Activated naive CD8-positive, alpha-beta T cell treated with anti-CD3 and anti-CD28 coated beads, Interleukin-2, amount 50 U/mL, for 24 hours (primary cell): Measurements from ENCODE around the gene TNNC2.
A peak's percentile ranks its signal among the peaks of the same experiment; 100 is the strongest.

Experiments
- ATAC-seq: fragments of 150-1000 bp; cut with Tn5 transposase; one replicate; pipeline ENCODE4 v1.10.0; 2021
- DNase-seq: peaks from one replicate; pipeline ENCODE4 v3.0.0; 2021
- H3K27ac Mint-ChIP-seq: one replicate; pipeline ENCODE4 v1.8.0; 2021; ENCODE audit warnings: mild to moderate bottlenecking, mixed read lengths
- H3K27me3 Mint-ChIP-seq: one replicate; pipeline ENCODE4 v1.8.0; 2021; ENCODE audit warnings: mixed read lengths
- H3K36me3 Mint-ChIP-seq: one replicate; pipeline ENCODE4 v1.8.0; 2021; ENCODE audit warnings: low read depth, mixed read lengths
- H3K4me1 Mint-ChIP-seq: one replicate; pipeline ENCODE4 v1.8.0; 2021; ENCODE audit warnings: mixed read lengths
- H3K4me3 Mint-ChIP-seq: one replicate; pipeline ENCODE4 v1.8.0; 2021; ENCODE audit warnings: mild to moderate bottlenecking, moderate library complexity, mixed read lengths
- H3K9me3 Mint-ChIP-seq: one replicate; pipeline ENCODE4 v1.8.0; 2021; ENCODE audit warnings: mixed read lengths

Gene TNNC2

DNA sequence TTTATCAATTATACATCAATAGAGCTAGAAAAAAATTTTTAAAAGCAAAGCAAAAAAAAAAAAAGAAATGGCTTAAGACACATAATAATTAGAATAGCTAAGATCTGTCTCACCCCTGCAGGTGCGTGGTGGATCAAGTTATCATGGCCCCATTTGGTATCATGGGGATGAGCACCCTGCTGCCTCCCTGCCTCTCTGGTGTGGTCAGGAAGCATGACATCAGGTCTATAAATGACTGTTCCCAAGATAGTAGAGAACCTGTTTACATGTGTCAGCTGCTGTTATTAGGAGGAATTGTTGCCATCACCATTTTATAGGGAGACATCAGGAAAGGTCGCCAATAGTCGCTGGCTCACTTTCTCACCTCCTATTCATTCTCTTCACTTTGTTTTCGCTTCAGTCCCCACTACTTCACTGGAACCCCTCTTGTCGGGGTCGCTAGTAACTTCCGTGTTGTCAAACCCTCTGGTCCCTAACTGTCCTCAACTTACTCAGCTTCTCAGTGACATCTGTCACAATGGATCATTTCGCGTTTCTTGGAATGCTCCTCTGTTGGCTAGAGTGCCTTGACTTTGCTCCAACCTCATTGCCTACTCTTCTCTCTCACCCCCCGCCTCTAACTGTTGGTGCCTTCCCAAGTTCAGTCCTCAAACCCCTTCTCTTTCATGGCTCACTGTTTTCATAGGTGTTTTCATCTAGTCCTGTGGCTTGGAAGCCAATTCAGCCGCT lies 30.6 kb downstream of the TNNC2 start:
- ATAC-seq (no peak), DNase-seq (no peak)
- Mint-ChIP-seq H3K9me3 (no peaks in the 10 kb centered on the region), H3K27me3 (no peaks in the 10 kb centered on the region), H3K4me1 (peaks cover 15% of the 10 kb centered on the region), H3K4me3 (no peak overlapping the region), H3K27ac (no peak overlapping the region), H3K36me3 (peaks cover 34% of the 10 kb centered on the region)

DNA sequence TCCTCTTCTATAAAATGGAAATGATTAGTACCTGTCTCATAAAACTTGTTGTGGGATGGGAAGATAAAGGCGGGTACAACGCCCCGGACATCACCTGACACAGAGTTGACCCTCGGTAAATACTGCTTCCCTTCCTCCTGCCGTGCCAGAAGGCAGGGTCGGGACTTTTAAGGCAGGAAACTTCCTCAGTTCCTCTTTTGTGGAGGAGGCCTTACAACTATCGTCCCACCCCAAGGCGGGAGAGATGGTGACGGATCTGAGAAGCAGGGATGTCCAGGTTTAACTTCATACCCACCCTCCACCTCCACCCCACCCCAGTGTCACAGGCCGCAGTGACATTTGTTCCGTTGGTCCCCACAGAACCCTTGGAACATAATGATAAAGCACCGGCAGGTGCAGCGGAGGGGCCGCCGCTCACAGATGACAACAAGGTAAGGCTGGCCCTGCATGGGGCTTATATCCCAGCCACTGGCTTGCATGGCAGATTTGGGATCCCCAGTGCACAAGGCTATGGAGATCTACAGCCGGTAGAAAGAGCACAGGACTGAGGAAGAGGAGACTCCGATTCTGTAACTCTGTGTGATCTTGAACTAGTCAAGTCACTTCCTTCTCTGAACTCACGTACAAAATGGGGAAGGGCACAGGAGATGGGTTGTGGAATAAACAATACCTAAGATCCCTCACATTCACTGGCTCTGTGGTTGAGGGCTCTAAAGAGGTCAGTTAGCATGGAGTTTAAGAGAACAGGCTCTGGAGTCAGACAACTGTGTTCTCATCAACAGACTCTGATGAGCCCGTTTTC lies 34.6 kb downstream of the TNNC2 start:
- peak overlapping the region; percentile 96 for H3K27ac Mint-ChIP-seq
- peaks cover 32% of the 10 kb centered on the region for H3K36me3 Mint-ChIP-seq
- H3K4me1 Mint-ChIP-seq: peaks cover 17% of the 10 kb centered on the region

GRCh38 chr20:45788351-45788750 lies 38.8 kb downstream of the TNNC2 start:
- H3K4me3 Mint-ChIP-seq: no peak overlapping the region
- H3K27ac Mint-ChIP-seq: no peak overlapping the region

More for the DNA sequence above, 34.6 kb downstream of the TNNC2 start:
- peak overlapping the region; percentile 89 for H3K4me3 Mint-ChIP-seq
- no peaks in the 10 kb centered on the region for H3K9me3 Mint-ChIP-seq
- DNase-seq (peak; percentile 21), ATAC-seq (peak; percentile 5)
- no peaks in the 10 kb centered on the region for H3K27me3 Mint-ChIP-seq

GRCh38 chr20:45783656-45784294 lies 43.3 kb downstream of the TNNC2 start:
- H3K27me3 Mint-ChIP-seq: peaks cover 5% of the 10 kb centered on the region
- H3K4me3 Mint-ChIP-seq: no peak overlapping the region
- H3K9me3 Mint-ChIP-seq: no peaks in the 10 kb centered on the region
- H3K36me3 Mint-ChIP-seq: no peaks in the 10 kb centered on the region
- H3K27ac Mint-ChIP-seq: no peak overlapping the region
- H3K4me1 Mint-ChIP-seq: peaks cover 17% of the 10 kb centered on the region
- no peak for DNase-seq
- no peak for ATAC-seq

More at GRCh38 chr20:45788351-45788750, 38.8 kb downstream of the TNNC2 start:
- Mint-ChIP-seq H3K9me3 (no peaks in the 10 kb centered on the region), H3K36me3 (peaks cover 4% of the 10 kb centered on the region), H3K27me3 (no peaks in the 10 kb centered on the region), H3K4me1 (peaks cover 15% of the 10 kb centered on the region)
- ATAC-seq (no peak), DNase-seq (no peak)

GRCh38 chr20:45782890-45783289 lies 44.2 kb downstream of the TNNC2 start:
- Mint-ChIP-seq H3K36me3 (no peaks in the 10 kb centered on the region), H3K9me3 (no peaks in the 10 kb centered on the region), H3K4me1 (peaks cover 17% of the 10 kb centered on the region), H3K27me3 (peaks cover 5% of the 10 kb centered on the region), H3K4me3 (no peak overlapping the region), H3K27ac (no peak overlapping the region)
- ATAC-seq (peak; percentile 24), DNase-seq (no peak)

DNA sequence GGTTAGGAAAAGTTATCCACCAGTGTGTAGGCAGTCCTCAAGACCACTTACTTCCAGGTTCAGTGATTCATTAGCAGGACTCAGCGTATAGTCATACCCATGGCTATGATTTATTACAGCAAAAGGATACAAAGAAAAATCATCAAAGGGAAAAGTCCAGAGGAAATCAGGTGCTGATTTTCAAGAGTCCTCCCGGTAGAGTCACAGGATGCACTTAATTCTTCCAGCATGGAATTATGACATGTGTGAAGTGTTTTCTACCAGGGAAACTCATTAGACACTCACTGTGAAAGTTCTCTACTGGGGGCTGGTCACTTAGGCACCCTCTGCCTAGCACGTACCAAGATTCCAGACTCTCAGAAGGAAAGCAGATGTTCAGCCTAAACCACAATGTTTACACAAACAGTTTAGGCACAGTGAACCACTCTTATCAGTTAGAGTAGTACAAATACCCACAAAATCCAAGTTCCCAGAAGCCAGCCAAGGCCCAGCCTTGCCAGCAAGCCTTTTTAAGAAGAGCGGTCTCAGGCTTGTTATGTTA lies 45.7 kb downstream of the TNNC2 start:
- H3K27ac Mint-ChIP-seq: no peak overlapping the region
- H3K4me3 Mint-ChIP-seq: no peak overlapping the region
- no peaks in the 10 kb centered on the region for H3K9me3 Mint-ChIP-seq
- DNase-seq: no peak
- H3K36me3 Mint-ChIP-seq: no peaks in the 10 kb centered on the region
- no peak for ATAC-seq
- peaks cover 17% of the 10 kb centered on the region for H3K4me1 Mint-ChIP-seq
- H3K27me3 Mint-ChIP-seq: peaks cover 5% of the 10 kb centered on the region

DNA sequence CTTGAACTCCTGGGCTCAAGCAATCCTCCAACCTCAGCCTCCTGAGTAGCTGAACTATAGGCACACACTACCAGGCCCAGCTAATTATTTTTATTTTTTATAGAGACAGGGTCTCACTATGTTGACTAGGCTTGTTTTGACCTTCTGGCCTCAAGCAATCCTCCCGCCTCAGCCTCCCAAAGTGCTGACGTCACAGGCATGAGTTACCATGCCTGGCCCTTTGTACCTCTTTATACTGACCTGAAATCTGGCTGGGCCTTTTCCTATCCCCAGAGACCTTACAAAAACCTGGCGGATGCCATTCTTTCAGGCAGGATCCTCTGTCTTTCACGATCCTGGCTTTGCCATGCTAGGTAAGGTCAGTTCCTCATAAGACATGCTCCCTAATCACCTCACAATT lies 47.0 kb downstream of the TNNC2 start:
- ATAC-seq: no peak
- no peak overlapping the region for H3K27ac Mint-ChIP-seq

GRCh38 chr20:45779011-45779915 lies 47.8 kb downstream of the TNNC2 start:
- ATAC-seq: peak; percentile 31
- no peaks in the 10 kb centered on the region for H3K9me3 Mint-ChIP-seq
- no peaks in the 10 kb centered on the region for H3K36me3 Mint-ChIP-seq
- H3K27ac Mint-ChIP-seq: no peak overlapping the region
- DNase-seq: no peak
- no peak overlapping the region for H3K4me3 Mint-ChIP-seq
- H3K4me1 Mint-ChIP-seq: peaks cover 17% of the 10 kb centered on the region
- peaks cover 12% of the 10 kb centered on the region for H3K27me3 Mint-ChIP-seq

More for the DNA sequence above, 47.0 kb downstream of the TNNC2 start:
- H3K36me3 Mint-ChIP-seq: no peaks in the 10 kb centered on the region
- H3K9me3 Mint-ChIP-seq: no peaks in the 10 kb centered on the region
- DNase-seq: no peak
- no peak overlapping the region for H3K4me3 Mint-ChIP-seq
- H3K27me3 Mint-ChIP-seq: peaks cover 8% of the 10 kb centered on the region
- peaks cover 17% of the 10 kb centered on the region for H3K4me1 Mint-ChIP-seq

DNA sequence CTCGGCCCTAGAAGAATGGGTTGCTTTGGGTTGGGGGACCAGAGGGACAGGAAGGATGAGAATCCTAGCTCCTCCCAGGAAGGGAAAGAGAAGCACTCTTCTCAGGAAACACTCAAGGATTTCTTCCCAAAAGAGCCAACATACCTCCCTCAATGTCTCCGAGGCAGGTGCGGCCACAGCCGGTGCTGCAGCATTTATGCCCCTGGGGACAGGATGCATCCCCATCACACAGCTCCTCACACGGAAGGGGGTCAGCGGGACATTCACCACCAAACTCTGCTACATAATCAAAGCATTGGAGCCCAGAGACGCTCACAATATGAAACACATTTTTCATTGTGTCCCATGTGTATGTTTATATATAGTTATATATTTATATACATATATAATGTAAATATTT lies 50.2 kb downstream of the TNNC2 start:
- Mint-ChIP-seq H3K4me3 (no peak overlapping the region), H3K9me3 (no peaks in the 10 kb centered on the region), H3K27ac (no peak overlapping the region), H3K36me3 (no peaks in the 10 kb centered on the region), H3K27me3 (peaks cover 16% of the 10 kb centered on the region), H3K4me1 (peaks cover 10% of the 10 kb centered on the region)
- no peak for ATAC-seq
- DNase-seq: no peak

DNA sequence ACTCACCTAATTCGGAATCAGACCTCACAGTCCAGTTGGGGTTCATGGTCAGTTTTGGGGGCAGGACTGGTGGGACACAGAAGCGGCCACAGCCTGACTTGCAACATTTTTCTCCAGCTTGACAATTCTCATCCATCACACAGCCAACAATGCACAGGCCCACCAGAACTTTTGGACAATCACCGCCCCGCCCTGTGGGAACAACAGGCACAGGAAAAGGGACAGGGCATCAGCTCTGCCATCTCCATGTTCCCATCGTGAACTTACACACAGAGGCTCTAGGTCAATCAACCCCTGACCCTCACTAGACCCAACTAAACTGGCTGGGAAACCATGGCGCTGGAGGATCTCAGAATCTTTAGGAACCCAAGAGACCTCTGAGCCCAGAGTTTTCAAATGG lies 51.7 kb downstream of the TNNC2 start:
- H3K9me3 Mint-ChIP-seq: no peaks in the 10 kb centered on the region
- DNase-seq: no peak
- no peaks in the 10 kb centered on the region for H3K36me3 Mint-ChIP-seq
- H3K27ac Mint-ChIP-seq: no peak overlapping the region
- H3K27me3 Mint-ChIP-seq: peaks cover 16% of the 10 kb centered on the region
- peaks cover 13% of the 10 kb centered on the region for H3K4me1 Mint-ChIP-seq
- no peak for ATAC-seq
- no peak overlapping the region for H3K4me3 Mint-ChIP-seq

DNA sequence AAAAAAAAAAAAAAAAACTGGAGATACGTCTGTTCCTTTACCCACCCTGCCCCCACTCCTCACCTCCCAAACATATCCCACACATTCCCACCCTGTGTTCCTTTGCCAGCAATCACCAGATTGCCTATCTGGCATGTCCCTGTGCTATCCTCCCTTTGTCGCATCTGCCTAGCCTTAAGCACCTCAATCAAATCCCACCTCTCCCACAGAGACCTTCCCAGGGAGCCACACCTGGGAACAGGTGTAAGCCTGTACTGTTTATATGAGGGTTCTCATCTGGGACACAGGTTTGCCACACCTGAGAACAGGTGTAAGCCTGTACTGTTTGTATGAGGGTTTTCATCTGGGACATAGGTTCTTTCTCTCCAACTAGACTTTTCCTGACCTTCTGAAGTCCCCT lies 52.2 kb downstream of the TNNC2 start:
- no peaks in the 10 kb centered on the region for H3K36me3 Mint-ChIP-seq
- H3K9me3 Mint-ChIP-seq: no peaks in the 10 kb centered on the region
- ATAC-seq: no peak
- DNase-seq: no peak
- H3K27ac Mint-ChIP-seq: no peak overlapping the region
- H3K4me1 Mint-ChIP-seq: peaks cover 13% of the 10 kb centered on the region
- no peak overlapping the region for H3K4me3 Mint-ChIP-seq
- peaks cover 13% of the 10 kb centered on the region for H3K27me3 Mint-ChIP-seq
